ENCODE data around the gene MYL7.

DNA sequence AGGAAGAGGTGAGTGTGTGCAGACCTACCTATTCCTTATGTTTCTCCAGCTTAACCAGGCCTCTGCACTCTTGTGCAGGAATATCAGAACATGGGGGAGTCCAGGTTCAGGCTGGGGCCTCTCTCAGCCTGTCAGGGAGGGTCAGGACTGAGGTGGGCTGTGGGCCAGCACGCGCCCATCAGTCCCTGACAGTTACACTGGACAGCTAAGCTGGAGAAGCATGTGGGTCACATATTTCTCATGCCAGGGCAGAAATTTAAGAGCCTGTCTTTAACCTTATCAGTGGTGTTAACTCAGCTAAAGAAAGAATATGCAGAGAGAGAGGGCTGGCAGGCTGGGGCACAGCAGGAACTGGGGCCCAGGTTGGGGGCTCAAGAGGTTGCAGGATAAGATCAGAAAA, 9.1 kb downstream of the MYL7 start:
- TF ChIP-seq EZH2phosphoT487 (IDR thresholded peaks at IDR 0.05; ENCODE audit: unreplicated experiment) (no peak), EZH2 (IDR thresholded peaks at IDR 0.05; ENCODE audit: low read depth, unreplicated experiment) (no peak), POLR2AphosphoS5 (IDR thresholded peaks at IDR 0.05; ENCODE audit: low read depth) (no peak), CREB1 (CRISPR knock-in tag; IDR thresholded peaks at IDR 0.05; ENCODE audit: low read depth) (no peak), ZNF114 (CRISPR knock-in tag; IDR thresholded peaks at IDR 0.05) (no peak), STAT1 (IDR thresholded peaks at IDR 0.05; ENCODE audit: unreplicated experiment) (no peak), JUNB (IDR thresholded peaks at IDR 0.05; ENCODE audit: unreplicated experiment) (no peak), ZNF331 (CRISPR knock-in tag; IDR thresholded peaks at IDR 0.05; ENCODE audit: low read depth) (no peak)
- TF ChIP-seq, protein P1, sequence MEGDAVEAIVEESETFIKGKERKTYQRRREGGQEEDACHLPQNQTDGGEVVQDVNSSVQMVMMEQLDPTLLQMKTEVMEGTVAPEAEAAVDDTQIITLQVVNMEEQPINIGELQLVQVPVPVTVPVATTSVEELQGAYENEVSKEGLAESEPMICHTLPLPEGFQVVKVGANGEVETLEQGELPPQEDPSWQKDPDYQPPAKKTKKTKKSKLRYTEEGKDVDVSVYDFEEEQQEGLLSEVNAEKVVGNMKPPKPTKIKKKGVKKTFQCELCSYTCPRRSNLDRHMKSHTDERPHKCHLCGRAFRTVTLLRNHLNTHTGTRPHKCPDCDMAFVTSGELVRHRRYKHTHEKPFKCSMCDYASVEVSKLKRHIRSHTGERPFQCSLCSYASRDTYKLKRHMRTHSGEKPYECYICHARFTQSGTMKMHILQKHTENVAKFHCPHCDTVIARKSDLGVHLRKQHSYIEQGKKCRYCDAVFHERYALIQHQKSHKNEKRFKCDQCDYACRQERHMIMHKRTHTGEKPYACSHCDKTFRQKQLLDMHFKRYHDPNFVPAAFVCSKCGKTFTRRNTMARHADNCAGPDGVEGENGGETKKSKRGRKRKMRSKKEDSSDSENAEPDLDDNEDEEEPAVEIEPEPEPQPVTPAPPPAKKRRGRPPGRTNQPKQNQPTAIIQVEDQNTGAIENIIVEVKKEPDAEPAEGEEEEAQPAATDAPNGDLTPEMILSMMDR (conservative IDR thresholded peaks at IDR 0.05; ENCODE audit: low read depth in 2 of 2), result no peak
- TF ChIP-seq, protein P2, sequence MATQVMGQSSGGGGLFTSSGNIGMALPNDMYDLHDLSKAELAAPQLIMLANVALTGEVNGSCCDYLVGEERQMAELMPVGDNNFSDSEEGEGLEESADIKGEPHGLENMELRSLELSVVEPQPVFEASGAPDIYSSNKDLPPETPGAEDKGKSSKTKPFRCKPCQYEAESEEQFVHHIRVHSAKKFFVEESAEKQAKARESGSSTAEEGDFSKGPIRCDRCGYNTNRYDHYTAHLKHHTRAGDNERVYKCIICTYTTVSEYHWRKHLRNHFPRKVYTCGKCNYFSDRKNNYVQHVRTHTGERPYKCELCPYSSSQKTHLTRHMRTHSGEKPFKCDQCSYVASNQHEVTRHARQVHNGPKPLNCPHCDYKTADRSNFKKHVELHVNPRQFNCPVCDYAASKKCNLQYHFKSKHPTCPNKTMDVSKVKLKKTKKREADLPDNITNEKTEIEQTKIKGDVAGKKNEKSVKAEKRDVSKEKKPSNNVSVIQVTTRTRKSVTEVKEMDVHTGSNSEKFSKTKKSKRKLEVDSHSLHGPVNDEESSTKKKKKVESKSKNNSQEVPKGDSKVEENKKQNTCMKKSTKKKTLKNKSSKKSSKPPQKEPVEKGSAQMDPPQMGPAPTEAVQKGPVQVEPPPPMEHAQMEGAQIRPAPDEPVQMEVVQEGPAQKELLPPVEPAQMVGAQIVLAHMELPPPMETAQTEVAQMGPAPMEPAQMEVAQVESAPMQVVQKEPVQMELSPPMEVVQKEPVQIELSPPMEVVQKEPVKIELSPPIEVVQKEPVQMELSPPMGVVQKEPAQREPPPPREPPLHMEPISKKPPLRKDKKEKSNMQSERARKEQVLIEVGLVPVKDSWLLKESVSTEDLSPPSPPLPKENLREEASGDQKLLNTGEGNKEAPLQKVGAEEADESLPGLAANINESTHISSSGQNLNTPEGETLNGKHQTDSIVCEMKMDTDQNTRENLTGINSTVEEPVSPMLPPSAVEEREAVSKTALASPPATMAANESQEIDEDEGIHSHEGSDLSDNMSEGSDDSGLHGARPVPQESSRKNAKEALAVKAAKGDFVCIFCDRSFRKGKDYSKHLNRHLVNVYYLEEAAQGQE (IDR thresholded peaks at IDR 0.05; ENCODE audit: unreplicated experiment), result no peak
- TF ChIP-seq, protein P3, sequence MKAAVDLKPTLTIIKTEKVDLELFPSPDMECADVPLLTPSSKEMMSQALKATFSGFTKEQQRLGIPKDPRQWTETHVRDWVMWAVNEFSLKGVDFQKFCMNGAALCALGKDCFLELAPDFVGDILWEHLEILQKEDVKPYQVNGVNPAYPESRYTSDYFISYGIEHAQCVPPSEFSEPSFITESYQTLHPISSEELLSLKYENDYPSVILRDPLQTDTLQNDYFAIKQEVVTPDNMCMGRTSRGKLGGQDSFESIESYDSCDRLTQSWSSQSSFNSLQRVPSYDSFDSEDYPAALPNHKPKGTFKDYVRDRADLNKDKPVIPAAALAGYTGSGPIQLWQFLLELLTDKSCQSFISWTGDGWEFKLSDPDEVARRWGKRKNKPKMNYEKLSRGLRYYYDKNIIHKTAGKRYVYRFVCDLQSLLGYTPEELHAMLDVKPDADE (IDR thresholded peaks at IDR 0.05), result no peak
- TF ChIP-seq, protein P4, sequence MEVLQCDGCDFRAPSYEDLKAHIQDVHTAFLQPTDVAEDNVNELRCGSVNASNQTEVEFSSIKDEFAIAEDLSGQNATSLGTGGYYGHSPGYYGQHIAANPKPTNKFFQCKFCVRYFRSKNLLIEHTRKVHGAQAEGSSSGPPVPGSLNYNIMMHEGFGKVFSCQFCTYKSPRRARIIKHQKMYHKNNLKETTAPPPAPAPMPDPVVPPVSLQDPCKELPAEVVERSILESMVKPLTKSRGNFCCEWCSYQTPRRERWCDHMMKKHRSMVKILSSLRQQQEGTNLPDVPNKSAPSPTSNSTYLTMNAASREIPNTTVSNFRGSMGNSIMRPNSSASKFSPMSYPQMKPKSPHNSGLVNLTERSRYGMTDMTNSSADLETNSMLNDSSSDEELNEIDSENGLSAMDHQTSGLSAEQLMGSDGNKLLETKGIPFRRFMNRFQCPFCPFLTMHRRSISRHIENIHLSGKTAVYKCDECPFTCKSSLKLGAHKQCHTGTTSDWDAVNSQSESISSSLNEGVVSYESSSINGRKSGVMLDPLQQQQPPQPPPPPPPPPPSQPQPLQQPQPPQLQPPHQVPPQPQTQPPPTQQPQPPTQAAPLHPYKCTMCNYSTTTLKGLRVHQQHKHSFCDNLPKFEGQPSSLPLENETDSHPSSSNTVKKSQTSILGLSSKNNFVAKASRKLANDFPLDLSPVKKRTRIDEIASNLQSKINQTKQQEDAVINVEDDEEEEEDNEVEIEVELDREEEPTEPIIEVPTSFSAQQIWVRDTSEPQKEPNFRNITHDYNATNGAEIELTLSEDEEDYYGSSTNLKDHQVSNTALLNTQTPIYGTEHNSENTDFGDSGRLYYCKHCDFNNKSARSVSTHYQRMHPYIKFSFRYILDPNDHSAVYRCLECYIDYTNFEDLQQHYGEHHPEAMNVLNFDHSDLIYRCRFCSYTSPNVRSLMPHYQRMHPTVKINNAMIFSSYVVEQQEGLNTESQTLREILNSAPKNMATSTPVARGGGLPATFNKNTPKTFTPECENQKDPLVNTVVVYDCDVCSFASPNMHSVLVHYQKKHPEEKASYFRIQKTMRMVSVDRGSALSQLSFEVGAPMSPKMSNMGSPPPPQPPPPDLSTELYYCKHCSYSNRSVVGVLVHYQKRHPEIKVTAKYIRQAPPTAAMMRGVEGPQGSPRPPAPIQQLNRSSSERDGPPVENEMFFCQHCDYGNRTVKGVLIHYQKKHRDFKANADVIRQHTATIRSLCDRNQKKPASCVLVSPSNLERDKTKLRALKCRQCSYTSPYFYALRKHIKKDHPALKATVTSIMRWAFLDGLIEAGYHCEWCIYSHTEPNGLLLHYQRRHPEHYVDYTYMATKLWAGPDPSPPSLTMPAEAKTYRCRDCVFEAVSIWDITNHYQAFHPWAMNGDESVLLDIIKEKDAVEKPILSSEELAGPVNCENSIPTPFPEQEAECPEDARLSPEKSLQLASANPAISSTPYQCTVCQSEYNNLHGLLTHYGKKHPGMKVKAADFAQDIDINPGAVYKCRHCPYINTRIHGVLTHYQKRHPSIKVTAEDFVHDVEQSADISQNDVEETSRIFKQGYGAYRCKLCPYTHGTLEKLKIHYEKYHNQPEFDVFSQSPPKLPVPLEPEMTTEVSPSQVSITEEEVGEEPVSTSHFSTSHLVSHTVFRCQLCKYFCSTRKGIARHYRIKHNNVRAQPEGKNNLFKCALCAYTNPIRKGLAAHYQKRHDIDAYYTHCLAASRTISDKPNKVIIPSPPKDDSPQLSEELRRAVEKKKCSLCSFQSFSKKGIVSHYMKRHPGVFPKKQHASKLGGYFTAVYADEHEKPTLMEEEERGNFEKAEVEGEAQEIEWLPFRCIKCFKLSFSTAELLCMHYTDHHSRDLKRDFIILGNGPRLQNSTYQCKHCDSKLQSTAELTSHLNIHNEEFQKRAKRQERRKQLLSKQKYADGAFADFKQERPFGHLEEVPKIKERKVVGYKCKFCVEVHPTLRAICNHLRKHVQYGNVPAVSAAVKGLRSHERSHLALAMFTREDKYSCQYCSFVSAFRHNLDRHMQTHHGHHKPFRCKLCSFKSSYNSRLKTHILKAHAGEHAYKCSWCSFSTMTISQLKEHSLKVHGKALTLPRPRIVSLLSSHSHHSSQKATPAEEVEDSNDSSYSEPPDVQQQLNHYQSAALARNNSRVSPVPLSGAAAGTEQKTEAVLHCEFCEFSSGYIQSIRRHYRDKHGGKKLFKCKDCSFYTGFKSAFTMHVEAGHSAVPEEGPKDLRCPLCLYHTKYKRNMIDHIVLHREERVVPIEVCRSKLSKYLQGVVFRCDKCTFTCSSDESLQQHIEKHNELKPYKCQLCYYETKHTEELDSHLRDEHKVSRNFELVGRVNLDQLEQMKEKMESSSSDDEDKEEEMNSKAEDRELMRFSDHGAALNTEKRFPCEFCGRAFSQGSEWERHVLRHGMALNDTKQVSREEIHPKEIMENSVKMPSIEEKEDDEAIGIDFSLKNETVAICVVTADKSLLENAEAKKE (CRISPR knock-in tag; IDR thresholded peaks at IDR 0.05), result no peak
